HepG2 (cell line): ENCODE data around the gene COX14. TPM values are rescaled to one million over a fixed set of nuclear protein-coding genes. Genes with fewer than 3 reads are reported as not detected.

Experiments used
- FOXM1 ChIP-seq: sonication (generic); formaldehyde crosslinking; IDR thresholded peaks from 2 replicates; pipeline ENCODE4 v1.5.0; 2020; ENCODE audit warnings: missing genetic modification reagents
- GTF3A ChIP-seq: sonication (generic); formaldehyde crosslinking; conservative IDR thresholded peaks from 2 replicates; pipeline ENCODE4 v1.4.0; 2020; ENCODE audit warnings: mild to moderate bottlenecking, missing genetic modification reagents
- JUN ChIP-seq: sonication (generic); formaldehyde crosslinking; IDR thresholded peaks from 2 replicates; pipeline ENCODE4 v1.4.0; 2020; ENCODE audit warnings: mild to moderate bottlenecking, missing genetic modification reagents
- PAF1 ChIP-seq: IDR thresholded peaks from 2 replicates; pipeline ENCODE4 v1.6.1; 2016; ENCODE audit warnings: missing genetic modification reagents, missing compliant biosample characterization
- SMARCE1 ChIP-seq: fragments of 450-650 bp; IDR thresholded peaks from 2 replicates; pipeline ENCODE4 v1.6.1; 2017; ENCODE audit warnings: borderline replicate concordance
- ZBTB1 ChIP-seq: sonication (generic); formaldehyde crosslinking; IDR thresholded peaks from 2 replicates; pipeline ENCODE4 v1.4.0; 2020; ENCODE audit warnings: missing genetic modification reagents, borderline replicate concordance
- ZNF207 ChIP-seq: fragments of 450-650 bp; IDR thresholded peaks from 2 replicates; pipeline ENCODE4 v1.6.1; 2016; ENCODE audit warnings: antibody characterized with exemption, borderline replicate concordance
- ZNF235 ChIP-seq: sonication (generic); formaldehyde crosslinking; IDR thresholded peaks from 2 replicates; pipeline ENCODE4 v1.8.1; 2023; ENCODE audit warnings: mild to moderate bottlenecking, missing genetic modification reagents, borderline replicate concordance
- ZNF331 ChIP-seq: sonication (generic); formaldehyde crosslinking; IDR thresholded peaks from 2 replicates; pipeline ENCODE4 v1.4.0; 2020; ENCODE audit warnings: missing genetic modification reagents
- ZNF484 ChIP-seq: sonication (generic); formaldehyde crosslinking; IDR thresholded peaks from 2 replicates; pipeline ENCODE4 v1.5.1; 2020; ENCODE audit warnings: mild to moderate bottlenecking, low read depth, missing genetic modification reagents, borderline replicate concordance
- polyA plus RNA-seq, 8 experiments: library from polyadenylated mRNA; depleted of rRNA in 3 of 8; stranded (reverse) in 7 of 8; unstranded in 1 of 8; fragments of >200 nt; fragmentation: Illumina TruSeq in 4 of 8; extraction: Trizol in 4 of 8; gene quantifications; 2 replicates each; pipeline versions ENCODE4 v1.2.1 to v1.2.3, GENCODE V29; 2011 to 2016; ENCODE audit warnings: low read depth in 4 of 8, missing spikeins in 1 of 8, mixed read lengths in 1 of 8; ENCODE audit not compliant: insufficient read depth in 1 of 8
- total RNA-seq, 5 experiments: library from RNA; depleted of rRNA; stranded (reverse); fragments of >200 nt; fragmentation: Illumina TruSeq; extraction: Trizol; gene quantifications; 2 replicates each; pipeline ENCODE4 v1.2.3, GENCODE V29; 2016; ENCODE audit warnings: low read depth in 1 of 5
- TF ChIP-seq, protein P1 (sequence below): sonication (generic); formaldehyde crosslinking; IDR thresholded peaks from 2 replicates; pipeline ENCODE4 v1.5.0; 2020; ENCODE audit warnings: missing genetic modification reagents
- TF ChIP-seq, protein P2 (sequence below): sonication (generic); formaldehyde crosslinking; IDR thresholded peaks from 2 replicates; pipeline ENCODE4 v1.5.0; 2020; ENCODE audit warnings: mild to moderate bottlenecking, low read depth, missing genetic modification reagents, borderline replicate concordance
- TF ChIP-seq, protein P3 (sequence below): sonication (generic); formaldehyde crosslinking; IDR thresholded peaks from 2 replicates; pipeline ENCODE4 v1.4.0; 2020; ENCODE audit warnings: mild to moderate bottlenecking, missing genetic modification reagents
- TF ChIP-seq, protein P4 (sequence below): sonication (generic); formaldehyde crosslinking; IDR thresholded peaks from 2 replicates; pipeline ENCODE4 v1.9.0; 2021; ENCODE audit warnings: missing genetic modification reagents, borderline replicate concordance
- TF ChIP-seq, protein P5 (sequence below): sonication (generic); formaldehyde crosslinking; IDR thresholded peaks from 2 replicates; pipeline ENCODE4 v1.5.1; 2020; ENCODE audit warnings: missing genetic modification reagents, mild to moderate bottlenecking, borderline replicate concordance
- TF ChIP-seq, protein P6 (sequence below): sonication (generic); formaldehyde crosslinking; IDR thresholded peaks from 2 replicates; pipeline ENCODE4 v1.8.0; 2022; ENCODE audit warnings: mild to moderate bottlenecking, missing genetic modification reagents, moderate library complexity
- TF ChIP-seq, protein P7 (sequence below): IDR thresholded peaks from 2 replicates; pipeline ENCODE4 v1.6.1; 2016

The COX14 gene
- total and polyA plus RNA-seq, 2 of the 13 experiments (the other 11 are each of a cell fraction or from before 2014, with no cell fraction given): 53.0 to 71.6 TPM

DNA sequence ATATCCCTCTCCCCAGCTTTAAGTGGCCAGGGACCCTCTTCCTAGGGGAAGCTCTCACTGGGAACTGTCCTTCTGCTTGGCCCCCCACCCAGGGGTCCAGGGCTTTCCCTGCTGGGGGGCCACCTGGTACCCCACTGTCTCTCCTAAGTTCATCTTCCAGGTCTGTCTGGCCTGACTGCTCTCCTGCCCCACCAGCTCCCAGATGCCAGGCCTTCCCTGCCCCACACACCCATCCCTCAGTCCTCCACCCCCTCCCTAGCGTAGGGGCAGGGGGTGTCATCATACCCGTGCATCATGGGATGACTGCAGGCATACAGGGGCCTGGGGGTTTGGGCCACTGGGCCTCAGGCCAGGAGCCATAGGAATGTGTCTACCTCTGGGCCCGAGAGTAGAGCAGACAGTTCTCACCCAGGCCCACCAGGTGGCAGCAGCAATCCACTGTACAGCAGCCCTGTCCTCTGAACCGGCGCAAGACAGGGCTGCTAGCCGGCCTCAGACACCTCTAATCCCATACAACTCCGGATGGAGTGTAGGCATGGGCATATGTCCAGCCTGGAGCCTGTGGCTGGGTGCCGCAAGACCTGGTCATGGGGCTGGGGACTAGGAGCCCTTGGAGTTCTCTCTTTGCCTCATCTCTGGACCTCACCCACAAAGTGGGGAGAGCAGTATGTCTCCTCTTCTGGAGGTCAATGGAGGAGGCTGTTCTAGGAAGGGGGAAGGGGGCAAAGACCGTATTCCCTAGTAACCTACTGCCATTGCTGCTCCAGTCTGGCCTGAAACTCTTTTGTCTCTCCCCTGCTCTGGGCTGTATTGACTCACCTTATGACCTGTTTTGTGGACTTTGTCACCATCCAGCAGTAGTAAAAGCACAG, 36.9 kb upstream of the COX14 start (continued):
- TF ChIP-seq, protein P1, sequence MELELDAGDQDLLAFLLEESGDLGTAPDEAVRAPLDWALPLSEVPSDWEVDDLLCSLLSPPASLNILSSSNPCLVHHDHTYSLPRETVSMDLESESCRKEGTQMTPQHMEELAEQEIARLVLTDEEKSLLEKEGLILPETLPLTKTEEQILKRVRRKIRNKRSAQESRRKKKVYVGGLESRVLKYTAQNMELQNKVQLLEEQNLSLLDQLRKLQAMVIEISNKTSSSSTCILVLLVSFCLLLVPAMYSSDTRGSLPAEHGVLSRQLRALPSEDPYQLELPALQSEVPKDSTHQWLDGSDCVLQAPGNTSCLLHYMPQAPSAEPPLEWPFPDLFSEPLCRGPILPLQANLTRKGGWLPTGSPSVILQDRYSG (CRISPR knock-in tag): no peak
- TF ChIP-seq PAF1 (CRISPR knock-in tag) (no peak), GTF3A (CRISPR knock-in tag) (no peak), ZBTB1 (CRISPR knock-in tag) (no peak), ZNF207 (no peak), ZNF235 (peak; percentile 63; the same call in 1 of the 2 replicates), SMARCE1 (no peak), FOXM1 (CRISPR knock-in tag) (no peak), JUN (CRISPR knock-in tag) (no peak), ZNF331 (CRISPR knock-in tag) (peak; percentile 69), ZNF484 (CRISPR knock-in tag) (no peak)
- TF ChIP-seq, protein P2, sequence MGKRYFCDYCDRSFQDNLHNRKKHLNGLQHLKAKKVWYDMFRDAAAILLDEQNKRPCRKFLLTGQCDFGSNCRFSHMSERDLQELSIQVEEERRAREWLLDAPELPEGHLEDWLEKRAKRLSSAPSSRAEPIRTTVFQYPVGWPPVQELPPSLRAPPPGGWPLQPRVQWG (CRISPR knock-in tag): no peak
- TF ChIP-seq, protein P3, sequence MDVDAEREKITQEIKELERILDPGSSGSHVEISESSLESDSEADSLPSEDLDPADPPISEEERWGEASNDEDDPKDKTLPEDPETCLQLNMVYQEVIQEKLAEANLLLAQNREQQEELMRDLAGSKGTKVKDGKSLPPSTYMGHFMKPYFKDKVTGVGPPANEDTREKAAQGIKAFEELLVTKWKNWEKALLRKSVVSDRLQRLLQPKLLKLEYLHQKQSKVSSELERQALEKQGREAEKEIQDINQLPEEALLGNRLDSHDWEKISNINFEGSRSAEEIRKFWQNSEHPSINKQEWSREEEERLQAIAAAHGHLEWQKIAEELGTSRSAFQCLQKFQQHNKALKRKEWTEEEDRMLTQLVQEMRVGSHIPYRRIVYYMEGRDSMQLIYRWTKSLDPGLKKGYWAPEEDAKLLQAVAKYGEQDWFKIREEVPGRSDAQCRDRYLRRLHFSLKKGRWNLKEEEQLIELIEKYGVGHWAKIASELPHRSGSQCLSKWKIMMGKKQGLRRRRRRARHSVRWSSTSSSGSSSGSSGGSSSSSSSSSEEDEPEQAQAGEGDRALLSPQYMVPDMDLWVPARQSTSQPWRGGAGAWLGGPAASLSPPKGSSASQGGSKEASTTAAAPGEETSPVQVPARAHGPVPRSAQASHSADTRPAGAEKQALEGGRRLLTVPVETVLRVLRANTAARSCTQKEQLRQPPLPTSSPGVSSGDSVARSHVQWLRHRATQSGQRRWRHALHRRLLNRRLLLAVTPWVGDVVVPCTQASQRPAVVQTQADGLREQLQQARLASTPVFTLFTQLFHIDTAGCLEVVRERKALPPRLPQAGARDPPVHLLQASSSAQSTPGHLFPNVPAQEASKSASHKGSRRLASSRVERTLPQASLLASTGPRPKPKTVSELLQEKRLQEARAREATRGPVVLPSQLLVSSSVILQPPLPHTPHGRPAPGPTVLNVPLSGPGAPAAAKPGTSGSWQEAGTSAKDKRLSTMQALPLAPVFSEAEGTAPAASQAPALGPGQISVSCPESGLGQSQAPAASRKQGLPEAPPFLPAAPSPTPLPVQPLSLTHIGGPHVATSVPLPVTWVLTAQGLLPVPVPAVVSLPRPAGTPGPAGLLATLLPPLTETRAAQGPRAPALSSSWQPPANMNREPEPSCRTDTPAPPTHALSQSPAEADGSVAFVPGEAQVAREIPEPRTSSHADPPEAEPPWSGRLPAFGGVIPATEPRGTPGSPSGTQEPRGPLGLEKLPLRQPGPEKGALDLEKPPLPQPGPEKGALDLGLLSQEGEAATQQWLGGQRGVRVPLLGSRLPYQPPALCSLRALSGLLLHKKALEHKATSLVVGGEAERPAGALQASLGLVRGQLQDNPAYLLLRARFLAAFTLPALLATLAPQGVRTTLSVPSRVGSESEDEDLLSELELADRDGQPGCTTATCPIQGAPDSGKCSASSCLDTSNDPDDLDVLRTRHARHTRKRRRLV (CRISPR knock-in tag): no peak
- TF ChIP-seq, protein P4, sequence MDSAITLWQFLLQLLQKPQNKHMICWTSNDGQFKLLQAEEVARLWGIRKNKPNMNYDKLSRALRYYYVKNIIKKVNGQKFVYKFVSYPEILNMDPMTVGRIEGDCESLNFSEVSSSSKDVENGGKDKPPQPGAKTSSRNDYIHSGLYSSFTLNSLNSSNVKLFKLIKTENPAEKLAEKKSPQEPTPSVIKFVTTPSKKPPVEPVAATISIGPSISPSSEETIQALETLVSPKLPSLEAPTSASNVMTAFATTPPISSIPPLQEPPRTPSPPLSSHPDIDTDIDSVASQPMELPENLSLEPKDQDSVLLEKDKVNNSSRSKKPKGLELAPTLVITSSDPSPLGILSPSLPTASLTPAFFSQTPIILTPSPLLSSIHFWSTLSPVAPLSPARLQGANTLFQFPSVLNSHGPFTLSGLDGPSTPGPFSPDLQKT (CRISPR knock-in tag): no peak
- TF ChIP-seq, protein P5, sequence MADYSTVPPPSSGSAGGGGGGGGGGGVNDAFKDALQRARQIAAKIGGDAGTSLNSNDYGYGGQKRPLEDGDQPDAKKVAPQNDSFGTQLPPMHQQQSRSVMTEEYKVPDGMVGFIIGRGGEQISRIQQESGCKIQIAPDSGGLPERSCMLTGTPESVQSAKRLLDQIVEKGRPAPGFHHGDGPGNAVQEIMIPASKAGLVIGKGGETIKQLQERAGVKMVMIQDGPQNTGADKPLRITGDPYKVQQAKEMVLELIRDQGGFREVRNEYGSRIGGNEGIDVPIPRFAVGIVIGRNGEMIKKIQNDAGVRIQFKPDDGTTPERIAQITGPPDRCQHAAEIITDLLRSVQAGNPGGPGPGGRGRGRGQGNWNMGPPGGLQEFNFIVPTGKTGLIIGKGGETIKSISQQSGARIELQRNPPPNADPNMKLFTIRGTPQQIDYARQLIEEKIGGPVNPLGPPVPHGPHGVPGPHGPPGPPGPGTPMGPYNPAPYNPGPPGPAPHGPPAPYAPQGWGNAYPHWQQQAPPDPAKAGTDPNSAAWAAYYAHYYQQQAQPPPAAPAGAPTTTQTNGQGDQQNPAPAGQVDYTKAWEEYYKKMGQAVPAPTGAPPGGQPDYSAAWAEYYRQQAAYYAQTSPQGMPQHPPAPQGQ (CRISPR knock-in tag): no peak
- TF ChIP-seq, protein P6, sequence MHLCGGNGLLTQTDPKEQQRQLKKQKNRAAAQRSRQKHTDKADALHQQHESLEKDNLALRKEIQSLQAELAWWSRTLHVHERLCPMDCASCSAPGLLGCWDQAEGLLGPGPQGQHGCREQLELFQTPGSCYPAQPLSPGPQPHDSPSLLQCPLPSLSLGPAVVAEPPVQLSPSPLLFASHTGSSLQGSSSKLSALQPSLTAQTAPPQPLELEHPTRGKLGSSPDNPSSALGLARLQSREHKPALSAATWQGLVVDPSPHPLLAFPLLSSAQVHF (CRISPR knock-in tag): no peak
- TF ChIP-seq, protein P7, sequence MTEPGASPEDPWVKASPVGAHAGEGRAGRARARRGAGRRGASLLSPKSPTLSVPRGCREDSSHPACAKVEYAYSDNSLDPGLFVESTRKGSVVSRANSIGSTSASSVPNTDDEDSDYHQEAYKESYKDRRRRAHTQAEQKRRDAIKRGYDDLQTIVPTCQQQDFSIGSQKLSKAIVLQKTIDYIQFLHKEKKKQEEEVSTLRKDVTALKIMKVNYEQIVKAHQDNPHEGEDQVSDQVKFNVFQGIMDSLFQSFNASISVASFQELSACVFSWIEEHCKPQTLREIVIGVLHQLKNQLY (CRISPR knock-in tag): peak; percentile 24; the same call in 1 of the 2 replicates
